ENCODE results near the gene YAF2.

The YAF2 gene

DNA sequence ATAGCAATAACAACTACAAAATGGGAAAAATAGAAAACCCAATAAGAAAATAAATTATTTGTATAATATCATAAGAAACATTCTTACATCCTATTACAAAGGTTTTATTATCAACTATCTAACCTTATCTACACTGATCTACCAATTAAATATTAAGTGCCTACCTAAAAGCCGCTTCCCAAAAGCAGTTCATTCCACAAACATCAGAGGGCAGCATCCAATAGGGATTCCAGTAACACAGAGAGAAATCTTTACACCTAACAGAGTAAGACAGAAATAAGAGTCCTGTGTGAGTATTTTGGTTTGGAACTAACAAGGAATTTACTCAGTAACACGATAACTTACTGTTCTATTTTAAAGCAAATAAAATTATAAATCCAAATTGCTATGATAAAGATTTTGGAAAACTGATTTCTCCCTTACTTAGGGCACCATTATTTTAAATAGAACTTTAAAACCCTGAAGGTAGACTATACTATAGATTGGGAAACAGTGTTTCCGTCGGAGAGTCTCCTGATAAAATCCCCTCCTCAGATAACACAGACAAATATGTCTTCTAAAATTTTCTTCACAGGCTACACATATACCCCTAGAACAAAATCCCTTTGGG, 108.3 kb downstream of the YAF2 start:
- DNase-seq (ENCODE audit: insufficient read length, low spot score) (no peak), FAIRE-seq (no peak)
- TF ChIP-seq, protein P1, sequence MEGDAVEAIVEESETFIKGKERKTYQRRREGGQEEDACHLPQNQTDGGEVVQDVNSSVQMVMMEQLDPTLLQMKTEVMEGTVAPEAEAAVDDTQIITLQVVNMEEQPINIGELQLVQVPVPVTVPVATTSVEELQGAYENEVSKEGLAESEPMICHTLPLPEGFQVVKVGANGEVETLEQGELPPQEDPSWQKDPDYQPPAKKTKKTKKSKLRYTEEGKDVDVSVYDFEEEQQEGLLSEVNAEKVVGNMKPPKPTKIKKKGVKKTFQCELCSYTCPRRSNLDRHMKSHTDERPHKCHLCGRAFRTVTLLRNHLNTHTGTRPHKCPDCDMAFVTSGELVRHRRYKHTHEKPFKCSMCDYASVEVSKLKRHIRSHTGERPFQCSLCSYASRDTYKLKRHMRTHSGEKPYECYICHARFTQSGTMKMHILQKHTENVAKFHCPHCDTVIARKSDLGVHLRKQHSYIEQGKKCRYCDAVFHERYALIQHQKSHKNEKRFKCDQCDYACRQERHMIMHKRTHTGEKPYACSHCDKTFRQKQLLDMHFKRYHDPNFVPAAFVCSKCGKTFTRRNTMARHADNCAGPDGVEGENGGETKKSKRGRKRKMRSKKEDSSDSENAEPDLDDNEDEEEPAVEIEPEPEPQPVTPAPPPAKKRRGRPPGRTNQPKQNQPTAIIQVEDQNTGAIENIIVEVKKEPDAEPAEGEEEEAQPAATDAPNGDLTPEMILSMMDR (IDR thresholded peaks at IDR 0.05; ENCODE audit: insufficient read depth, missing control alignments): peak; percentile 97

DNA sequence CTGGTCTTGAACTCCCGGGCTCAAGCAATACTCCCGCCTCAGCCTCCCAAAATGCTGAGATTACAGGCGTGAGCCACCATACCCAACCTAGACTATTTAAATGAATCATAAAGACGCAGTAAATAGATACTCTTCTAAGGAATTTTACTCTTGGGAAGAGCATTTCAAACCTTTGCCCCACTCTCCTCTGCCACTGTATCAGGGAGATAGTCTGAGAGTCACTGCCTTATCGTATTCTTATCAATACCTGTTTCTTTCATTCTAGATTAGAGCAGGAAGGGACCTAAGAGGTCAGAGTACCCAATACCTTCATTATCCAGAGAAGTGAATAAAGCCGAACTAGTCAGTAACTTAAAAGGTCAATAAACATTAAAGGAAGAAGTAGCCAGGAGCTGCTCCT, 109.2 kb downstream of the YAF2 start:
- FAIRE-seq (no peak), DNase-seq (ENCODE audit: insufficient read length, low spot score) (no peak)
- TF ChIP-seq, protein P1 (IDR thresholded peaks at IDR 0.05; ENCODE audit: insufficient read depth, missing control alignments): no peak

DNA sequence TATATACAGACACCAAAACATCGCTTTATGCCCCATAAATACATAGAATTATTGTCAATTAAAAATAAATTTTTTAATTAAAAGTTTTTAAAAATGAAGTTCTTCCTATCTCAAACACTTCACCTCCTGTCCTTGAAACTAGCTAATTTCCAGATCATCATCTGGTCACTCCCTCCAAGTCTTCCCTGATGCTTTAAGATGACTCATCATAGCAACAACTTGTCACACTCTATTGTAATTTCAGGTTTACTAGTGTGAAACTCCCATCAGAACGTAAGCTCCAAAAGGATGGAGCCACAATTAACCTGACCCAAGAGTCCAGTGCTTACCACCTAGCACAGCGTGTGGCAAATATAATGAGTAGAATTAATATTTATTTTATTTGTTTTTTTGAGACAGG, 109.7 kb downstream of the YAF2 start:
- TF ChIP-seq, protein P1 (IDR thresholded peaks at IDR 0.05; ENCODE audit: insufficient read depth, missing control alignments): no peak
- no peak for DNase-seq (ENCODE audit: insufficient read length, low spot score)
- FAIRE-seq: no peak

DNA sequence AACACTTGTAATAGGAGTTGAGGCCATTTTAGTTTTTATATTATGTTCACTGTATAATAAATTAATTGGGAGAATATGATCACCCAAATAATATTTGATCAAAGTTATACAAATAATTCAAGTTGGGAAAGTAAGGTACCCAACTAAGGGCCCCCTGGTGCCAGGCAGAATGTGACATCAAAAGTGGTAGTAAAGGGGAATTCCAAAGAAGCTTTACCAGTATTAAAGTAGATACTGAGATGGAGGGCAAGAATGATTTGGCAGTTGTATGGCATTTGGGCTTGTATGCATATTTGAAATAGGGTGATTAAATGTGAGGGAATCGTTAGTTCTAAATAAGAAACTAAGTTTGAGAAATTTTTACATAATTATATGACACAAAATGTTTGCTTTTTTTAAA, 111.1 kb downstream of the YAF2 start:
- TF ChIP-seq, protein P1 (IDR thresholded peaks at IDR 0.05; ENCODE audit: insufficient read depth, missing control alignments): no peak
- FAIRE-seq (no peak), DNase-seq (ENCODE audit: insufficient read length, low spot score) (no peak)

DNA sequence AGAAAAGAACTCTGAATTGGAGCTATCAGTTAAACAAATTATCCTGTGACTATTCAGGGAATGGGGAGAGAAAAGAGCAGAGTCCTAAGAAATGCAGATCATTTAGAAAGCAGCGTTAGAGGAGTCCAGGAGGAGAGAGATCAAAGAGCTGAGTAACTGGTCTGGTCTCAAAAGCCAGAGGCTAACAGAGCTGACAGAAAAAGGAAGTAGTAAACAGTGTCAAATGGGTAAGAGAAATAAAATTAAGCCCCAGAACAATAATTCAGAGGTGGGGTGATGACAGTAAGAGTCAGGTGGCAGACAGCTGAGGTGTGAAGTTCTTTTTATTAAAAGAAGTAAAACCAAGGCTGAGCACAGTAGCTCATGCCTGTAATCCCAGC, 112.7 kb downstream of the YAF2 start:
- FAIRE-seq (no peak), DNase-seq (ENCODE audit: insufficient read length, low spot score) (no peak)
- TF ChIP-seq, protein P1 (IDR thresholded peaks at IDR 0.05; ENCODE audit: insufficient read depth, missing control alignments): no peak

DNA sequence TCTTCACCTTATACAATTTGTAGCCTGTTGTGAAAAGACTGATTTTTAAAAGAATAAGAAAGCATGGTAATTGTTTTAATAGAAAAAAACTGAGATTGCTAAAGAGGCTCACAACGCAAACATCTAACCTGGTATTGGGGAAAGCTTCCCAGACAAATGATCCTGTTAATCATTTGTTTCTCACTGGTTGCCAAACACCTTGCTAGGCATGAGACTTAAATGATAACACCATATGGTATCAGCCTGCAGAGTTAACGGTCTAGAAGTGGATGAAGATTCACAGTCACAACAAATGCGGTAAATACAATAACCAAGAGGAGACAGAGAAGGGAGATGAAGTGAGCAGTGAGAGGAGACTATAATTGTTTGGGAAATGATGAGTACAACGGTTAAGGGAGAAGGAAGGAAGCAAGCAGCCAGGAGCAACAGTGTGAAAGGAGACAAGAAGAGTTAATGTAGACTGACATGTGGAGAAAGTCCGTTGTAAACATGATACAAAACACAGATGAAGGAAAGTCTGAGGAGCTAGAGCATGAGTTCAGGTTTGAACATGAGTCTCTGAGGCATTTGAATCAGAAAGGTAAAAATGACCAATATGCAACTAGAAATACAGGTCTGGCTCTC, 113.2 kb downstream of the YAF2 start:
- DNase-seq (ENCODE audit: insufficient read length, low spot score): no peak
- peak; percentile 90 for FAIRE-seq
- TF ChIP-seq, protein P1 (IDR thresholded peaks at IDR 0.05; ENCODE audit: insufficient read depth, missing control alignments): no peak

DNA sequence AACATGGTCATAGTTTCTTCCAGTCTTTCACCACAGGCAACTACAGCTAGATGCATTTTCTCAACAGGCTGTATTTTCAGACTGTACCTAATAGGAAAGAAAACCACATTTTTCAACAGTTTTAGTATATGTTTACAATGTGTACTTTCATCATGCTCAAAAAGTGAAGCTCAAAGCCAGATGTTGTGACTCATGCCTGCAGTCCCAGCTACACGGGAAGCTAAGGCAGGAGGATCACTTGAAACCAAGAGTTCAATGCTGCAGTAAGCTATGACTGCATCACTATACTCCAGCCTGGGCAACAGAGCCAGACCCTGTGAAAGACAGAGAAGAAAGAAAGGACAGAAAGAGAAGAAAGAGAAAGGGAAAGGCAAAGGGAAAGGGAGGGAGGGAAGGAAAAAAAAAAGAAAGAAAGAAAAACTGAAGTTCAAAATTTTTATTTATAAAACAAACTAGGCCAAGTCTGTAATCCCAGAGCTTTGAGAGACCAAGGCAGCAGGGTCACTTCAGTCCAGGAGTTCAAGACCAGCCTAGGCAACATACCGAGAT, 118.9 kb downstream of the YAF2 start:
- TF ChIP-seq, protein P1 (IDR thresholded peaks at IDR 0.05; ENCODE audit: insufficient read depth, missing control alignments): no peak
- no peak for DNase-seq (ENCODE audit: insufficient read length, low spot score)
- FAIRE-seq: no peak

All from D721Med (cell line).